Left ventricle myocardium superior (tissue), 1 donor: ENCODE results near the gene IL3. TPM values are rescaled to one million over a fixed set of nuclear protein-coding genes. Genes with fewer than 3 reads are reported as not detected.
A peak's percentile ranks its signal among the peaks of the same experiment; 100 is the strongest.

Source experiments
- ATAC-seq: fragments of 200-7000 bp; cut with Tn5 transposase; one replicate; pipeline ENCODE4 v1.9.1; 2020; ENCODE audit warnings: mild to moderate bottlenecking, moderate library complexity
- DNase-seq: peaks from one replicate; pipeline ENCODE4 v3.0.0-alpha.2; 2020
- intact Hi-C: fragments of 100-400 bp; cut with micrococcal nuclease; formaldehyde crosslinking; loops from one replicate; pipeline ENCODE4 v1.11.0; 2022
- long read RNA-seq: library from polyadenylated mRNA; unstranded; transcript quantifications from one replicate; pipeline ENCODE4 v2.0.0, GENCODE V29; 2021
- total RNA-seq: library from RNA; stranded (reverse); fragmentation: NEBNext Ultra II Directional; extraction: Animal tissue kit (Norgen Biotek cat#: 25700); gene quantifications from one replicate; pipeline ENCODE4 v1.2.1, GENCODE V29; 2021
- donor health status: DM: no; HTN: yes; CAD: no; lungs with severe emphysema.

The IL3 gene
- total RNA-seq: not detected
- long read RNA-seq: 0 reads

DNA sequence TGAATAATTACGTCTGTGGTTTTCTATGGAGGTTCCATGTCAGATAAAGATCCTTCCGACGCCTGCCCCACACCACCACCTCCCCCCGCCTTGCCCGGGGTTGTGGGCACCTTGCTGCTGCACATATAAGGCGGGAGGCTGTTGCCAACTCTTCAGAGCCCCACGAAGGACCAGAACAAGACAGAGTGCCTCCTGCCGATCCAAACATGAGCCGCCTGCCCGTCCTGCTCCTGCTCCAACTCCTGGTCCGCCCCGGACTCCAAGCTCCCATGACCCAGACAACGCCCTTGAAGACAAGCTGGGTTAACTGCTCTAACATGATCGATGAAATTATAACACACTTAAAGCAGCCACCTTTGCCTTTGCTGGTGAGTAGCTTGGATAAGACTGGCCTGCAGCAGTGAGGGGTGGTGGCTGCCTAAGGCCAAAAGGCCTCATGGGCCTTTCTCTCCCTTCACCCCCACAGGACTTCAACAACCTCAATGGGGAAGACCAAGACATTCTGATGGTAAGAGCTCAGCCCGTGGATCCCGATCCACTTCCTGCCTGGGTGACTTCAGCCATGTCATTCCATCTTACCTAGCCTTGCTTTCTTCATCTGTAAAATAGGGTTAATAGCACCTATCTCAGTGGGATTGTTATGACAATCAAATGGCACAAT is at the start of gene IL3:
Gene IL3, plus strand, starts transcription at position 155 of the 661 bp plus-strand sequence. Its CDS starts 52 bp downstream, at position 207.
- peak; percentile 20 for DNase-seq
- intact Hi-C loops: no loop called here
- no peak for ATAC-seq

DNA sequence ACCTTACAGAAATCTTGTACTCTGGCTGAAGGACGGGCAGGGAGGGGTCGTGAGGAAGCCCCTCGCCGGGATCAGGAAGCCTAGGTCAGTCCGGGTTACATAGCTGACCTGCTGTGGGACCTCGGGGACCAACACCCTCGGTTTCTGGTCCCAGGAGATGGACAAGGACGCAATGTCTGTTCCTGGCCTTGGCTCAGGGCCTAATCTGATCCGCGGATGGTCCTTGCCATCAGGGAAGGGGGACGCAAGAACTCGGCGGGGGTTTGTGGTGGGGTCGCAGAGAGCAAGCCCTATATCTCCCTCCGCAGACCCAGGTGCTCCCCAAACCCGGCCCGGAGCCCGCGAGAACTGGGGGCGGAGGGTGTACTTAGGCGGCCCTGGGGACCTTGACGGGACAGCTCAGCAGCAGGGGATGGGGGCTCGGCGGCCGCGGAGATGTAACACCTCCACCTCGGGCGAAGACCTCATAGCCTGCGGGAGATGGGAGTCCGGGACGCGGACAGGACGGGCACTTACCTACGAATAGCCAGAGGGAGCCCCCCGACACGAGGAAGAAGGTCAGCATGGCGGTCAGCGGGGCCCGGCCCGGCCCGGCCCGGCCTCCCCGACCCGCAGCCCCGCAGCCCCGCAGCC is 49.4 kb upstream of the IL3 start:
- intact Hi-C loops: no loop called here
- ATAC-seq: no peak
- no peak for DNase-seq

DNA sequence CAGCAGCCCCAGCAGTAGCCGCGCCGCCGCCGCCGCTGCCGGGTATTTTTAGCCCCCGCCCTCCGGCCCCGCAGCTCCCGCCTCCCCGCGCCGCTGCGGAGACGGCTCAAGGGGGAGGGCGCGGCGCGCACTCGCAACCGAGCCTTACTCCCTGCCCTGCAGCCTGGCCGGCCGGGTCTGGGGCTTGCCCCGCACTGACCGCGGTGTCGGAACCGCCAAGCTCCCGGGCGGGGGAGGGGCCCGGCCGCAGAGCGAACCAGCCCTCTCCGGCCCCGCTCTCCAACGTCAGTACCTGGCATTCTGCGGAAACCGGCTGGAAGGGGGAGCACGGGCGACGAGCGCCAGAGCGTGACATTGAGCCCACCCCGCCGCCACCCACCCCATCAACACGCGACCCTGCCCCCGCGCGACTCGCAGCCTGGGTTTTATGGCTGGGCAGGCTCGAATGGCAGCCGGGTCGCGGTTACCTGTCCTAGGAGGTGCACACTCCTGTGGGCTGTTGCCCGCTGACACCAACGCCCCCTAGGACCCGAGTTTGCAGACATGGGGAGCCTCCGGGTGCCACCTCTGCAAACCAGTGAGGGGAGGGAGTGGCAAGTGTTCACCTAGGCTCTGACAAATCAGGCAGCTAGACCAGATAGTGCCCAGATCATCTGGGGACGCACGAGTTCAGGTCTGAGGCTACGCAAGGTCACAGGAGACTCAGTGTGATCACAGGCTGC is 48.7 kb upstream of the IL3 start, which contains the start of gene ACSL6:
Gene ACSL6, minus strand, starts transcription at position 37 of the 722 bp plus-strand sequence. CDS start 105 bp downstream, outside the sequence.
- ATAC-seq (peak; percentile 58), DNase-seq (peak; percentile 63)
- intact Hi-C loops: no loop called here

- DNase-seq: peak; percentile 71
- ATAC-seq: peak; percentile 81
- intact Hi-C loops: no loop called here
These were observed 48.0 kb upstream of the IL3 start for GRCh38 chr5:132012371-132013005.

- intact Hi-C loops: no loop called here
- DNase-seq (no peak), ATAC-seq (peak; percentile 90)
These were observed 47.3 kb upstream of the IL3 start for GRCh38 chr5:132013006-132013689.

DNA sequence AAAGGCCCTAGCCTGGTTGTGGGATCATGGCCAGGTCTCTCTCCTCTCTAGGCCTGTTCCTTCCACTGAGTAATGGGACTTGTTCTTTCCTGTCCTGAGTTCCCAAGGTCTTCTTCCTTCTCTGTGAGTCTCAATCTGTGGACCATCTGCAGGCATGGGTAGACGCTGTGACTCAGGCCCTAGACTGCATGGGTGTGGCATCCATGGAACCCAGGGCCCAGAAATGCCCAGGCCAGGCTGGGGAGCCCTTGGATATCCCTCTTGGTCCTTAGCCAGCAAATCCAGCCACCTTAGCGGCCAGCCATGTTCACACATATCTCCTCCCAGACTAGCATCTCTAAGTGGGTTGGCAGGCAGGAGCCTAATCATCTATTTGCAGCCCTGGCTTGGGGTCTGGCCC is 46.7 kb upstream of the IL3 start:
- intact Hi-C loops: no loop called here
- peak; percentile 16 for ATAC-seq

GRCh38 chr5:132016721-132017250 is 43.7 kb upstream of the IL3 start:
- DNase-seq (no peak), ATAC-seq (no peak)
- intact Hi-C loops: no loop called here

More for the DNA sequence above, 46.7 kb upstream of the IL3 start:
- no peak for DNase-seq

DNA sequence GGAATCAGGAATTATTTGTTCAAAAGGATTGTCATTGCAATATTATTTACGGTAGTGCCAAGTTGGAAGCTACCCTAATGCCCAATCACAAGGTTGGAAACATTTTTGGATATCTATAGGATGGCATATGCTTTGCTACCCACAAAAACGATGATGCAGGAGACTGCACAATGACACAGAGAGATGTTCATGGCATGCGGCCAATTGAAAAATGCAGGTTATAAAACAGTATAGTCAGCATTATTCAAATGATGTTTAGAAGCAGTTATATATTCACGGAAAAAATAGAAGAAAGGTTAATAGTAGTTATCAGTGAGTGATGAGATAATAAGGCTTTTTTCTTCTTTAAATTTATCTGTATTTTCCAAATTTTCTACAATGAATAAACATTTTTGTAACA is 43.1 kb upstream of the IL3 start:
- intact Hi-C loops: no loop called here
- ATAC-seq (no peak), DNase-seq (no peak)

DNA sequence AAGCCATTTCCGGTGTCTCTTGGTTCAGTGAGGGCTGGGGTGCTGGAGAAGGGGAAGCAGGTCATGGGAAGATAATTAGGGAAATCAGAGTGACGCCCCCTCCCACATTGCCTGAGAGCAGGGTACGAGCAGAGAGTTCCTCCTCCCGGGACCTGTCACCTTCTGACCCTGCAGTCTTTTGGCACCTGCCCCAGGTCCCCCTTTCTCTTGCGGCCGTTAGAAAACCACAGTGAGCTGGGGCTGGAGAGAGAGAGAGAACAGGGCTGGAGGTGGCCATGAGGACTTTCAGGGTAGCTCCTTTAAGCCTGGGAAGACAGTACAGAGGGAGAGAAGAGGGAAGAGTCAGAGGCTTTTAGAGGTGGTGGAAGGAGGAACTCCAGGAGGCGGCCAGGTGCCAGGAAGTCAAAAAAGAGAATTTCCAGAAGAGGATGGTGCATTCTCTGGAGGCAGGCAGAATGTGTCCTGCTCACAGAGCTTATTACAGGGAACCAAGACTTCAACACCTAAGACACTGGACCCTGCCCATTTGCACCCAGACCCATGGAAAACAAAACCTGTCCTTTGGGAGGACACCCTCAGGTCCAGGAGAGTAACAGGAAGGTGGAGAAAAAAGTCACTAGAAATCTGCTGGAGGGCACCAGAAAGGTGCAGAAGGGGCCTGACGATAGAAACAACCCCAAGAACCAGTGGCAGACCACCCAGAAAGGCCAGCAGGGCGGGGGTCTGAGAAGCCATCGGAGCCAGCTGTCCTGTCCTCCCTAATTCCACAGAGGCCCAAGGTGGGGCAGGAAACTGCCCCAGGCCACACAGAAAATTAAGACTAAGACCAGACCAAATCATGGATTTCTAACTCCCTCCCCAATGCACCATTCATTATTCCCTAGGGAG is 42.5 kb upstream of the IL3 start:
- intact Hi-C loops: no loop called here
- no peak for ATAC-seq
- no peak for DNase-seq

DNA sequence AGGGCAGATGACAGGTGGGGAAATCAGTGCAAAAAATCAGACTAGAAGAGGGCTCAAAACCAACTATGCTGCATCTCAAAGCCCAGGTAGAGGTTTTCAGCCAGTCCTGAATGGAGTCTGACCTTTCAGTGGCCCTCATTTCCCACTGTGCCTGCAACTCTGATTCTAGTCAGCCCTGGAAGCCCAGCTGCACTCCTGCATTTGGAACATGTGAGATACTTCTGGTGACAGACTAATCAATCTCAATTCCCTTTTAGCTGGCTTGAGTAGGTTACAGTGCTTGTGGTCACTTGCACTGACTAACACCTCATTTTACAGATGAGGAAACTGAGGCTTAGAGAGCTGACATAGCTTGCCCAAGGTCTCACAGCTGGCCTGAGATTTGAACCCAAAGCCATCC is 41.1 kb upstream of the IL3 start:
- DNase-seq (no peak), ATAC-seq (no peak)
- intact Hi-C loops: no loop called here

DNA sequence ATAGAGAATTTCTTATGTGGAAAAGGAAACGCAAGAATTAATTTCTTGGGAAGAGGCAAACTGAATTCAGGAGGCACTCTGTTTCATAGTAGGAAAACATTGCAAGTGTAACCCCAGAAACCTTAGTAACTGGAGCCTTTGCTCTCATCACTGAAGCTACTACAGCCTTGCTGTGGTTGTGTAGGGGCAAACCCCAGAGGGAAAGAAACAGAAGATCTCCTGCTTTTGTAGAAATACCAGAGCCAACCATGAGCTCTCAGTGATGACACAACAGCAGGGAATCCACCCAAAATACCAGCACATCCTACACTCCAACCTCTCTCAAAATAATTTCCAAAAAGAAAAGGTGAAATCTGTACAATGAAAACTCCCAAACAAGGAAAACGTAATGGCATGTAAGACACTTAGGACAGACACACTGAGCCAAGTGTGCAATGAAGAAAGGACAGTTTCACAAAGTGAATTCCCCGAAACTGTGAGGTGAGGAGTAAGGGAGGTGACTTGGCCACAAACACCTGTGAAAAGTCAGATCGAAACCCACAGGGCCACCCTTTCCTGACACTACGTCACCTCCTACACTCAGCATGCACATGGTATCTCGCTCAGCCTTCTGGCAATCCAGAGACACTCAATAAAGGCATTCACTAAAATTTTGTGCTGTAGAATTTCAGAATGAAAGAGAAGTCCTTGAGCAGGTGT is 40.4 kb upstream of the IL3 start:
- DNase-seq (no peak), ATAC-seq (no peak)
- intact Hi-C loops: no loop called here

- intact Hi-C loops: no loop called here
- DNase-seq (no peak), ATAC-seq (no peak)
These were observed 39.7 kb upstream of the IL3 start for GRCh38 chr5:132020568-132021339.

- intact Hi-C loops: no loop called here
- DNase-seq (no peak), ATAC-seq (no peak)
These were observed 38.8 kb upstream of the IL3 start for GRCh38 chr5:132021654-132022053.

GRCh38 chr5:132022737-132023136 is 37.7 kb upstream of the IL3 start:
- ATAC-seq (no peak), DNase-seq (no peak)
- intact Hi-C loops: no loop called here

GRCh38 chr5:132023258-132024116 is 37.0 kb upstream of the IL3 start:
- DNase-seq (no peak), ATAC-seq (no peak)
- intact Hi-C loops: no loop called here

- intact Hi-C loops: no loop called here
- DNase-seq: no peak
These were observed 36.4 kb upstream of the IL3 start for GRCh38 chr5:132024117-132024435.

More at GRCh38 chr5:132024117-132024435, 36.4 kb upstream of the IL3 start:
- ATAC-seq: no peak
